ENCODE data around the gene EMP1.
"Not testable (repeated sequence)": the region's sequence is repeated elsewhere in the genome, so short reads cannot be mapped to it uniquely, and the experiment has no call there.

Gene EMP1

DNA sequence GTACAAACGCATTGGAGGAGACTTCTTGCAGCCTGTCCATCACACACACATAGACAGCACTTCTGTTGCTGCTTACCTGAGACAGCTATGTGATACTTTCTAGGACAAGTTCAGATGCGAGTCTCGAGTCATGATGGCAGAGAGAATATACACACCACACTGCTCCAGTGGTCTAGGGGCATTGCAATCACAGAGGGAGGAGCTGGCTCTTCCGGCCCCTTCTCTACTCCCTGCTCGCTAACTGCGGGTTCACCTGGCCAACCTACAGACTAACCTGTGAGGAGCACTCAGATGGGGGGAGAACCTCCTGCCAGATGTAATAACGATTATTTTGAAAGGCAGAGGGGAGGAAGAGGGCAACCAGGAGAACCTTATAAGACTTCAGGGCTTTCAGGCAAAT is 30.7 kb downstream of the EMP1 start:
- no peak for DNase-seq

DNA sequence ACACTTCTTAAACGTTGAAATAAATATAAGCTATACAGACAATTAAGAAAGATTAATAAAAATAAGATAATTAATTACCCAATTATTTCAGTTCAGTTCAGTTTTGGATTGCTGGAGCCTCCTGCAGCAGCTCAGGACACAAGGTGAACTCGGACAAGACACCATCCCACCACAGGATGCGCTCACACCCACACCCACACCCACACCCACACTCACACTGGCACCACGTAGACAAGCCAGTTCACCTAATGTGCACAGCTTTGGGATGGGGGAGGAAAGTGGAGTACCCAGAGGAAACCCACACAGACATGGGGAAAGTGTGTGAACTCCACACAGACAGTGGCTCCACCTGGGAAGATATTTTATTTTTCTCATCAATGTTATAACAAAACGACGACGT is 32.1 kb downstream of the EMP1 start:
- DNase-seq, result no peak

DNA sequence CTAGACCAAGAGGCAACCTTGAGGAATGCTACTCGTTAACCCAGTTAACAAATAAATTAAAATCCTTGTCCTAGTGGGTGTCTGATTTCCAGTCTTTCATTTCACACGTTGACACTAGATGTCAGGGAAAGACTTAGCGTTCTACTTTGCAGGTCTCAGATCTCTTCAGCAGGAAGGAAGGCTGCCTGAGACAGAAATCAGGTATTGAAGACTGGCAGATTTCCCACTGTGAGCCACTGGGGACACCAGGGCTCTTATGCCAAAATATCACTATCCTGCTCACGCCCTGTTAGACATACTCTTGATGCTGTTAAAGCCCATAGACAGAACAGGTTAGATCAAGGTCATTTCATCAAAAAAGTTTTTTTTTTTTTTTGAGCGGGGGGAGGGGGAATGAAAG is 33.0 kb downstream of the EMP1 start:
- DNase-seq, result no peak

DNA sequence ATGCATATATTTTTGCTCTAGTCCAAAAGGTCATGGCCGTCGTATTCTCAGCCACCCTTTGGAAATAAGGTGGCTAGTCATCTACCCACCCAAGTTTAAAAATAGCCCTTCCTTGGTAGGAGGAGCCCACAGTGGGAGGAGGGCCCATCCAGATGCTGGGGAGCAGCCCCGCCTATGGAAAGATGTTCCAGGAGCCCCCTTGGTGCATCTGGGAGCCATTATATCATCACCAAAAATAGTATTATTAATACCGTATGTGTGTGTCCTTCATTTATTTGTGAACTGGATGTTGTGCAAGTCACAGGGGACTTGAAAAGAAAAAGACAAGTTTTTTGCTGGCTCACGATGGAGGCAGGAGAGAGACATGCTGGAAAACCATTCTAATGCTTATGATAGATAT is 34.0 kb downstream of the EMP1 start:
- DNase-seq, result no peak

DNA sequence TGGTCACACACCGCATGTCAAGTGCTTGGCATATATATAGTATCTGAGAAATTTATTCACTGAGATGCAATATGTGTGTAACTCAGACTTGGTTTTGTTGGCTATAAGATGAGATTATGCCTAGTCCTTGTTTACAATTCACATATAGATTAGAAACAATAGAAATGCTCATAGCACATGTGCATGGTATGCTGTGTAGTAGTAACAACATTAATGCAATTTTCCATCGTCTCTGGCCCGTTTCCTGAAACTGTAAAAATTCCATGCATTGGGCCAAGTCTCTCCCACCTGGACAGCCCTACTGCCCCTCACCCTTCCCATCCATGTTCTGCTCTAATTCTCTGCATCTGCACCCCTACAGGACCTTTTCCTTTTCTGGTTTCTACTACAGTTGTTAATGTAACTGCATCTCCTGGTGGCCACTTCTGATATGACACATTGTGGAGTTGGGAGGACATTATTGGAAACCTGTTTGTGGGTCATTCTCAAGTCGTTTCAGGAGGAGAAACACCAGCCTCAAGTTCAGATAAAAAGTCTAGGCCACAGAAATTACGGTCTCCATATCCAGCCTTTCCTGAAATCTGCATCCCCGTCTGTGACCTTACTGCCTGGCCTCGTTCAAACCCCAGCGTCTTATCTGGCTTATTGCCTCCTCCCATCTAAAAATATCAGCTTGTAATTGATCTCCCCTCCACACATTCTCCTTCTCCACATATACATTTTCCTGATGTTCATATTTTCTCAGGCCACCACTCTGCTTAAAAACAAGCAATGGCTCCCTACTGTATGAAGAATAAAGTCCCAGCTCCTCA is 37.5 kb downstream of the EMP1 start:
- peak in 1 of 2 experiments; percentile 28 for DNase-seq

DNA sequence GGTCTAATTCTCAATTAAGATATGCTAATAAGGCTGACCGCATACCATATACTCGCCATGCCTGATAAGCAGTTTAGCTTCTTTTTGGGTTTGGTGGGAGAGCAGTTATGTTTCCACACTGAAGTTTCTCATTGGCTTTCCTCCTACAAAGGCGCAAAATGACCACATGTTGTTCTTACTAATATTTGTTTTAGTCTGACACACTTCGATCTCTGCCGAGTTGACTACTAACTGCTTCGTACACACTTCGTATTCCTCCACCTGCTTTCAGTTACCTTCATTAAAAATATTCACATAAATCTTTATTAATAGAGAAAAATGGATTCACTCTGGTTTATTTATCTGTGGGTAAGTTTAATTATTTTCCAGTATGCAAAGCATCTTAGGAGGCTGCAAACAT is 41.7 kb downstream of the EMP1 start:
- no peak for DNase-seq

DNA sequence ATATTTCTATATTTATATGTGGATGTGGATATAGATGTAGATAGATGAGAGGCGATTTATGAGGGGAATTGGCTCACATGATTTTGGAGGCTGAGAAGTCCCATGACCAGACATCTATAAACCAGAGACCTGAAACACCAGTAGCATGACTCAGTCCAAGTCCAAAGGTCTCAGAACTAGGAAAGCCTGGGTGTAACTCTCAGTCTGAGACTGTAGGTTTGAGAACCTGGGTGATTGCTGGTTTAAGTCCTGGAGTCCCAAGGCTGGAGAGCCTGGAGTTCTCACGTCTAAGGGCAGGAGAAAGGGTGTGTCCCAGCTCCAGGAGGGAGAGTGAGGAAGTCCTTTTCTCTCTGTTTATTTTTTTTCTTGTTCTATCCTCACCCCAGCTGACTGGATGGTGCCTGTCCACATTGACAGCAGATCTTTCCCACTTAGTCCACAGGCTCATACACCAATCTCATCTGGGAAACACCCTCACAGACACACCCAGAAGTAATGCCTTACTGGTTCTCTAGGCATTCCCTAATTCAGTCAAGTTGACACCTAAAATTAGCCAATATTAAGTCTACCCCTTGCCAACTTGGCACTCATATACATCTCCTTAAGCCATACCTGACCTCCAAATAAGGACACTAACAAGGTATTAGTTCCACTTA is 45.4 kb downstream of the EMP1 start:
- no peak for DNase-seq

DNA sequence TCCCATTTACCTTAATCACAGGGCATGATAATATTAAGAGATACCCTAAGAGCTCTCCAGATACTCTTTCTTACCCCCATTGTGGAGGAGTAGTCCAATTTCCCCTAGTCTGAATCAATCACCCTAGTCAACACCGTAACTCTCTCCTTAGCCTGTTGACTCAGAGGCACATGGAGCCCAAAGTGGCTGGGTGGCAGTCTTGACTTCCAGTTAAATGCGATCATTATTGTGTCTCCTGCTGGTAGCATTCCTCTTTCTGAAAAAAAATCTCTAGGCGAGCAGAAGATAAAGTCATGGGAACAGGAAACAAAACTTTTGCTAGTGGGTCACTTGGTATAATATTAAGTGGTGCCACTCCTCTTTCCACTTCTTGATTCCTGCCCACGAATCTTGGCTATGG is 46.4 kb downstream of the EMP1 start:
- no peak for DNase-seq

DNA sequence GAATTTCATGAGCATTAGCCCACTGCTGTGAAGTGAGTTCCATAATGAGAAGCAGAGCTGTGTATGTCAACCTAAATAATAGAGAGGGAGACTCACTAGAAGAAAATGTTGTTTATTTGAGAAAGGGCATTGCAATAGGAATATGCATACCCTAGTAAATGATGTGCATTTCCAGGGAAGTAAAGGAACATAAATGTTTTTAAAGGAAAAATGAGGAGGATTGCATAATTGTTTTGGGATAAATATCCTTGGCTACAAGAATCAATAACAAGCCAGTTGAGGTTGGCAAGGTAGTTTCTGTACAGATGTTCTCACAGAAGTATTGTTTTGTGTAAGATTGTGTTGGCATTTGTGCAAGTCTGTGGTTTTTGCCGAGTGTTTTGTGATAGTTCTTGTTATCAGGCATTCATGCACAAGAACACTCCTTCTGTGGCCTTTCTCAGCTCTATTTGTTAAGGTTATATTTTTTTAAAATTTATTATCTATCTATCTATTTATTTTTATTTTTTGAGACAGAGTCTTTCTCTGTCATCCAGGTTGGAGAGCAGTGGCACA is 47.1 kb downstream of the EMP1 start:
- no peak for DNase-seq

DNA sequence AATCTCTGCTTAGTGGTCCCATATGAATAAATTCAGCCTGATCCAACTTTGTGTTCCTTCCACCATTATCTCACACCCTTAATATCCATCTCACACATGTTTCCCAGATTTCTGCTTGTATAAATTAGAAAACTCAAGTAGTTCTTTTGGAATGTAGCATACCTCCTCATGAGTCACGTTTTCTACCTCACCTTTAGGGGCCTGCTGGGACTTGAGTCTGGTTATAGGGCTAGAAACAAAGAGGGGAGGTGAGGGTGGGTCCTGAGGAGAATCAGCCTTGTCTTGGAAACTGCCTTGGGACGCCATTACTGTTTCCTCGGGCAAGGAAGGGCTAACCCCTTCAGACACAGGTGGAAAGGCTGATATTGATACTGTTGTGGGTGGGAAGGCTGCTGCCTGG is 51.1 kb downstream of the EMP1 start:
- no peak for DNase-seq

DNA sequence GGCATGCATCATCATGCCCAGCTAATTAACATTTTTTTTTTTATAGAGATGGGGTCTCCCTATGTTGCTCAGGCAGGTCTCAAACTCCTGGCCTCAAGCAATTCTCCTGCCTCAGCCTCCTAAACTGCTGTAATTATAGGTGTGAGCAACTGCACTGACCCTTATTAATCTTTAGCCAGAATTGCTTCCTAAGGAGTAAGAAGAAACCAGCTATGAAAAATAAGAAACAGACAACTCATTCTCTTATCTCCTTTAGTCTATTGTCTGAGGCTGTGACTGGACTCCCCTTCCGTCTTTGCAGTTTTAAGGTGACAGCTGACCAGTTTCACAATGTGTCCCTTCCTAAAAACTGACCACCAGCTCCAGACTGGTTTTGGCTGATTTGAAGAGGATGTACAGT is 52.4 kb downstream of the EMP1 start:
- DNase-seq, result no peak

DNA sequence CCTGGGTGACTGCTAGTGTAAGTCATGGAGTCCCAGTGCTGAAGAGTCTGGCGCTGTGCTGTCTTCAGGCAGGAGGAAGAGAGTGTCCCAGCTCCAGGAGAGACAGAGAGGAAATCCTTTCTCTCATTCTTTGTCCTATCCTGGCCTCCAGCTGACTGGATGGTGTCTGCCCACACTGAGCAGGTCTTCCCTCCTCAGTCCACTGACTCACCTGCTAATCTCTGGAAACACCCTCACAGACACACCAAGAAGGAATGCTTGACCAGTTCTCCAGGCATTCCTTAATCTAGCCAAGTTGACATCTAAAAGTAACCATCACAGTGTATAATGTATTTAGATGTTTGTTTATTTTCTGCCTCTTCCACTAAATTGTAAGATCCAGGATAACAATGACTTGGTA is 53.9 kb downstream of the EMP1 start:
- DNase-seq, result no peak

DNA sequence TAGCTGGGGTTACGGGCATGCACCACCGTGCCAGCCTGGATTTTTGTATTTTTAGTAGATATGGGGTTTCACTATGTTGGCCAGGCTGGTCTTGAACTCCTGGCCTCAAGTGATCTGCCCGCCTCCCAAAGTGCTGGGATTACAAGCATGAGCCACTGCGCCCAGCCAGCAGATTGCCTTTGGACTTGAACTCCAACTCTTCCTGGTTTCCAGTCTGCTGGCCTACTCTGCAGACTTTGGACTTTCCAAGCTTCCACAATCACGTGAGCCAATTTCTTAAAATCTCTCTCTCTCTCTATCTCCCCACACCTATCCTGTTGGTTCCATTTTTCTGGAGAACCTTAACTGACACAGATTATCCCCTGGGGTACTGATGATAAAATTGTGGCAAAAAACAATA is 55.0 kb downstream of the EMP1 start:
- DNase-seq, result no peak

DNA sequence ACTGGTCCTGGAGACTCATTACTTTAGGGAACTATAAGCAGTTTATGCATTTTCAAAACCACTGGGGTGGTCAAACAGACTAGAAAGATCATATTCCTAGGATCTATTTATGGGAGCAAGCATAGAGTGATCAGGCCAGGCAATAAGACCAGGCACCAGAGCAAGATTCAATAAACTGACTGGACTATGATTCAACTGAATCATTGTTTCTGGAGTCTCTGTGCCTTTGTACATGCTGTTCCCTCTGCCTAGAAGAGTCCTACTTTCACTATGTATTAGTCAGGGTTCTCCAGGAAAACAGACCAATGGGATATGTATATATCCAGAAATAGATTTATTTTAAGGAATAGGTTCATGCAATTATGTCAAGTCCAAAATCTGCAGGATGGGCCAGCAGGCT is 55.5 kb downstream of the EMP1 start:
- DNase-seq, result no peak

DNA sequence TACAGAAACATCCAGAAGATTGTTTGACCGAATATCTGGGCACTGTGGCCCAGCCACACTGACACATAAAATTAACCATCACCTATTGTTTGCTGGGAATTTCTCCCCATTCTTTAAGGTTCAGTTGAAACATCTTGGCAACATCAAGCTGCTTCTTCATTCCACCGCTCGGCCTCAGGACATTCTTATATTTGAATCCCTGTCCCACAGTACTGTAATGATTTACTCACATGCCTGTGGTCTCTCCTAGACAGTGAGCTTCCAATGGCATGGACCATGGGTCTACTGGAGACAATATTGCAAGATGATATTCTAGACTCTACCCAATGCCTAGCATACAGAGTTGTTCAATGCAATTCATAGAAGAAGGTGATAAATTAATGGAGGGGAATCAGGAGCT is 56.1 kb downstream of the EMP1 start:
- no peak for DNase-seq

DNA sequence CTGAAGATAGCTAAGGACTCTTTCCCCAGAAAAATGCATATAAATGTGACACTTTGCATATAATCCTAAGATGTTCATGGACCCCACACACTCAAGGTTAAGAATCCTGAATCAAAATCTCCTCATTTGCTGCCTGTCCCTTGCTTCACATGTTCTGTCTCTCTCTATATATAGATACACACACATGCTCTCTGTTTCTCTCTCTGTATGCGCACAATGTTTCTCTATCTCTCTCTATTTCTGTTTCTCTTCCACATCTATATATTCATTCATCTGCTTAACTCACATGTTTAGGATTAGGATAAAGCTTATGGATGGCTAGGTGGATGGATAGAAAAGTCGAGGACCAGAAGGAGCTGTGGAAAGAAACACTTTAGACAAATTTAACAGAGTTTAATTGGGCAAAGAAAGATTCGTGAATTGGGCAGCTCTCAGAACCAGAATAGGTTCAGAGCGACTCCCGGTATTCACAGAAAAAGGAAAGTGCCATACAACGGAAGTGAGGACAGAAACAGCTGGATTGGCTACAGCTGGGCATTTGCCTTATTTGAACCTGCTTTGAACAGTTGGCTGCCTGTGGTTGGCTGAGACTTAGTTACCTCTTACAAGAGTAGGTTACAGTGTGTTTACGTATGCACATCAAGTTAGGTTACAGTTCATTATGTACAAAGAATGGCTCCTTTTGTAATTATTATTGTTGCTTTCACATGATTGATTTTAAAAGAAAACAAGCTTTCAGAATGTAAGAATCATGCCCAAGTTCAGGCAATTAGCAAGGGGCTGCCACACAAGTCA is 57.6 kb downstream of the EMP1 start:
- no peak for DNase-seq

DNA sequence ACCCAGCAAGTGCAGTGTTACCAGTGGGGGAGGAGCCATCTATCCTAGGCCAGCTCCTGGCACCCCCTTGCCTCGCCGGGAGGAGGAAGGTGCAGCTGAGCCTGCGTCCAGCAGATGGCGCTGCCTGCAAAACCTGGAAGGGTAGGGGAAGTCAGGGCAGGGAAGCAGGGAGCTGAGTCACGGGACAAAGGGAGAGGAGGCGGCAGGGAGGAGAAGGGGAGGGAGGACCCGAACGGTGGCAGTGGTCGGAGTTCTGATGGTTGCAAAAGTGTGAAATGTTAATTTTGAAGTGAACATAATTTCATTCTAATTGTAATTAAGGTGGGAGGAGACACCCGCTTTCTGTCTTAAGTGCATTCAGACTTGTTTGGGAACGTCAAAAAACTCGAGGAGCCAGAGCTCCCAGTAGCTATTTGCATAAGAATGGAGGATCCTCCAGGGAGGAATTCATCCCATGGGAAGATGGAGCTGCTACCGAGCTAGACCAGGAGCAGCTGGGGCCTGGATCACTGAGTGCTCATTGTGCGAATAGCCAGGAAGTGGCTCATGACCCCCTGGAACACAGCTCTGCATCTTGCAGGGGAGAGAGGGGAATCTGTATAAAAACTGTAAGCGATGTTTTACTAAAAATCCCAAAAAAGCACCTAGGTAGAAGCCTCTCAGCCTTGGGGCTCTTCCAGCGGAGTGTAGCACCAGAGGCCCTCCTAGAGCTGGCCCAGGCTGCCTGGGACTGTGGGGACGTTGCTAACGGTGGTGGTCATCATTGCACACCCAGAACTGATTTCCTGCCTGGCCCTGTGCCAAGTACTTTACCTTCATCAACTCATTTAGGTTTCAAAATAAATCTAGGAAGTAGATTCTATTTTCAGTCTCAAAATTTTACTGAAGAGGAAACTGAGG is 59.5 kb downstream of the EMP1 start:
- DNase-seq, result peak; percentile 88 to 89

DNA sequence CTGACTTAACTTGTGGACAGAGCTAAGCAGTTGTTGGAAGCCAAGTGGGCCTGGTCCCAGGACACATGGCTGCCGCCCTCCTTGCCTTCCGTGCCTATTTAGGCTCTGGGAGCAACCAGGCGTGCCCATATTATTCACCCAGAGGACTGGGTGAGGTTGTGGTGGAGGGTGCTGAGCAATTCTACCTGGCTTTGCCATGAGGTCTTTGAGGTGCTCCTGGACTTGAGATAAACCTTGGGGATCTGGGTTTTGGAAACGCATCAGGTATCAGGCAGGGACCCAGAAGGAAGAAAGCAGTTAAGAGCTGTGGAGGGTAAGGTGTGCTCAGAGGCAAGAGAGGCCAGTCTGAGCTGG is 60.1 kb downstream of the EMP1 start:
- no peak for DNase-seq

DNA sequence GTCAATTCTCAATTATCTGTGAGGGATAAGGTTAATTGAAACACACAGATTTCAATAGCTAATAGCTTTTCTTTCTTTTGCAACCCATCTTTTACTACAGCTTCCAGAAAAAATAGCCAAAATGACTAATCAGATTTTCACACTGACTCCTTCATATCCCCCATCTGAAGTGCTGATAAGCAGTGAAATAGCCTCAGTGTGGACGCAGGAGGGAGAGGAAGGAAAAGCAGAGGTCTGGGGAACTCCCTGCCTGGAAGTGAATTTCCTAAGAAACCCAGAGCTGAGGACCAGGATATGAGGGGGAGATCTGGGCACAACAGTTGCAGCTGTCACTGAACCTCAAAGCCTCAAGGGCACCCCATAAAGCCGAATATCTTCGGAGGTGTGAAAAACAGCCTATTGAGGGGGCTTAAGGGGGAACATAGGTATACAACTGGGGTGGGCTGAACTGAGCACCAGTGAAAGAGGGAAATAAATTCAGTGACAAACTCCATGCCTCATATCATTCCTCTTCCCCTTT is 60.9 kb downstream of the EMP1 start:
- no peak for DNase-seq

DNA sequence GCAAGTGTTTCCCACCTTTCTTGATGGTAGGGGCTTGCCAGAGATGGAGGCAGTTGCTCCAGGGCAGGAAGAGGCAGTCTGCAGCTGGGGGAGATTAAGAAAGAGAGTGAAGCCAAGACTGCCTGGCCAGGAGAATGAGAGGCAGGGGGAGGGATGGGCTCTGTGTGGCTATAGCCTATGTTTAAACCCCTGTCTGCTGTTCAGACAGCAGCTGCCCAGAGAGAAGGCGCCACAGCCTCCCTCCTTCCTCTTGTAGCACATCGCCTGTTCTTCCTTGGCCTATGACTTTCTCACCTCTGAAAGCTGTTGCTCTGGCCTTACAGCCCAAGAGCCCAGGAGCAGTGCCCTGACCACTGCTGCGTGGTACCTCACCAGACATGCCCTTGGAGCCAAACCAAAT is 61.7 kb downstream of the EMP1 start:
- DNase-seq, result no peak

DNA sequence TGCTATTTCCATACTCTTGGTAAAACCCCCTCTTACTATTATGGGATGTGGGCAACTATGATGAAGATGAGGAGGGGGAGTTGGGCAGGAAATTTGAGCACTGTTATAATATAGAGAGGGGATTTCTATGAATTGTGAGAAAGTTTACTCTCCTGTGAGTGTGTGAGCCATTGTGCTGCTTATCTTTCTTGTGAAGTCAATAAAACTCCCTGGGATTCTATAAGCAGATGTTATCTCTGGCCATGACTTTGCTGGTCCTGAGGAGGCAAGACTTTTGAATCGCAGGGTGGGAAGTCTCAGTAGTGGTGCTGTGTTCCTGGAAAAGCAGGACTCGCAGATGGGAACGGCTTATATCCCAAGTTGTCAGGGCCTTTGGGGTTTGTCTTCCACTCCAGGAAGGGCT is 62.2 kb downstream of the EMP1 start:
- no peak for DNase-seq

DNA sequence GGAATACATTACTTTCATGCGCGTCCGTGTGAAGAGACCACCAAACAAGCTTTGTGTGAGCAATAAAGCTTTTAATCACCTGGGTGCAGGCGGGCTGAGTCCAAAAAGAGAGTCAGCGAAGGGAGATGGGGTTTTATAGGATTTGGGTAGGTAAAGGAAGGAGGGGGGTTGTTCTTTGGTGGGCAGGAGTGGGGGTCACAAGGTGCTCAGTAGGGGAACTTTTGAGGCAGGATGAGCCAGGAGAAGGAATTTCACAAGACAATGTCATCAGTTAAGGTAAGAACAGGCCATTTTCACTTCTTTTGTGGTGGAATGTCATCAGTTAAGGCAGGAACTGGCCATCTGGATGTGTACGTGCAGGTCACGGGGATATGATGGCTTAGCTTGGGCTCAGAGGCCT is 63.1 kb downstream of the EMP1 start:
- DNase-seq, result not testable (repeated sequence)
